ENCODE measurements around the gene TRIM8.

TRIM8 gene

DNA sequence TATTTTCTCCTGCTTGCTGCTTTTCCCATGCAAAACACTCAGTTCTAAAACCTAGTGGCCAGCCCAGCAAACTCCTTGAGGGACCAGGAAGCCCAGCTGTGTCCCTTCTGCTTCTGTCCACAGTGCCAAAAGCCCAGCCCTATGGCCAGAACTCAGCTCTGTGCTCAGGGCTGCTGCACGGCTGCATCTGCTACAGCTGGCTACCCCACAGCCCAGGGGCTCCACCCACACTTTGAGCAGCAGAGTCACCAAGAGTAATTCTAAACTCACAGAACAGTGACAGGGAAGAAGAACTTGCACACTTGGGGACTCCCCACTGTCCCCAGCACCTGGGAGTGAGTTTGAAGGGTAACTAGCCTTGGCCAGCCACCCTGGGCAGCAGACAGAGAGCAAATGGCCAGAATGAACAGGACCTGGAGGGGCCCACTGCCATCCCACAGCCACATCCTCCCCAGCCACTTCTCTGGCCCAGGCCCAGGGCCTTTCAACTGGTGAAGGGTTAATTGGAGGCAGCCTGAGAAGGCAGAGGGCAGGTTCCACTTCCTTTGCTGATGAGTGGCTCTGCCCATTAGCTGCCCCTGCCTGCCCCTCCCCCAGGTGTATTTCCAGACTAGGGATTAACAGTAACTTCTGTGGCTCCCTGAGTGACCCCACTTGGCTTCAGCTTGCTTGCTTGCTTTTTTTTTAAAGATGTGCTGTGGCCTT is 28.1 kb upstream of the TRIM8 start:
- DNase-seq (ENCODE audit: low spot score), result no peak

- DNase-seq (ENCODE audit: low spot score), result no peak
Observed at GRCh38 chr10:102617041-102617440, 27.2 kb upstream of the TRIM8 start.

GRCh38 chr10:102617816-102618215 is 26.5 kb upstream of the TRIM8 start:
- DNase-seq (ENCODE audit: low spot score), result no peak

DNA sequence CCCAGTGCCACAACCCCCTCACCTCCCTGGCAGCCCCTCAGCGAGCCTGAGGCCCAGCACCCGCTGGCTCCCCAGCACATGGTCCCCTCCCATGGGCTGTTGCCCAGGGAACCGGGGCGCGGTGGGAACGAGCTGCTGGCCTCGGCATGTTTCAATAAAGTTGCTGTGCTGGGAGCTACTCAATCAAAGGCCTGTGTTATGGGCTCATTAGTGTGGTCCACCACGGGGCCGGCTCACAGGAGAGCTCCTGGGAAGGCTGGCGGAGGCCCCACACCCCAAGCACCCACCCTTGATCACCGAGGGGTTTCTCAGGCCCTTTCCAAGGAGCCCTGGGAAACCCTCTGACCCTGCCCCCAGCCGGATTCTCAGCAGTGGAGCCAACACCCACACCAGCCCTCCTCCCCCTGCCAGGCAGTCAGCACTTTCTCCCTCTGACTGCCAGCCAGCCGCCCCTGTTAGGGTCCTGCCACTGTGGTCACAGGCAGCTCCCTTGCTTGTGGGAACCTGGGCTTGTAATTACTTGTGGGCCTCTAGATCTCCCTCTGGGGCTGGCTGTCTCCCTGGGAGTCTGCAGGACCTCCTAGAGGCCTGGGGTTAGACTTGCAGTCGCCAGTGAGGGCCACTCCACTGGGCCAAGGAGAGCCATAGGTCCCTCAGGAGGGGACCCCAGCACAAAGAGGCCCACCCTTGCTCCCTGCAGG is 24.8 kb upstream of the TRIM8 start:
- no peak for DNase-seq (ENCODE audit: low spot score)

GRCh38 chr10:102620138-102620590 is 24.1 kb upstream of the TRIM8 start:
- no peak for DNase-seq (ENCODE audit: low spot score)

DNA sequence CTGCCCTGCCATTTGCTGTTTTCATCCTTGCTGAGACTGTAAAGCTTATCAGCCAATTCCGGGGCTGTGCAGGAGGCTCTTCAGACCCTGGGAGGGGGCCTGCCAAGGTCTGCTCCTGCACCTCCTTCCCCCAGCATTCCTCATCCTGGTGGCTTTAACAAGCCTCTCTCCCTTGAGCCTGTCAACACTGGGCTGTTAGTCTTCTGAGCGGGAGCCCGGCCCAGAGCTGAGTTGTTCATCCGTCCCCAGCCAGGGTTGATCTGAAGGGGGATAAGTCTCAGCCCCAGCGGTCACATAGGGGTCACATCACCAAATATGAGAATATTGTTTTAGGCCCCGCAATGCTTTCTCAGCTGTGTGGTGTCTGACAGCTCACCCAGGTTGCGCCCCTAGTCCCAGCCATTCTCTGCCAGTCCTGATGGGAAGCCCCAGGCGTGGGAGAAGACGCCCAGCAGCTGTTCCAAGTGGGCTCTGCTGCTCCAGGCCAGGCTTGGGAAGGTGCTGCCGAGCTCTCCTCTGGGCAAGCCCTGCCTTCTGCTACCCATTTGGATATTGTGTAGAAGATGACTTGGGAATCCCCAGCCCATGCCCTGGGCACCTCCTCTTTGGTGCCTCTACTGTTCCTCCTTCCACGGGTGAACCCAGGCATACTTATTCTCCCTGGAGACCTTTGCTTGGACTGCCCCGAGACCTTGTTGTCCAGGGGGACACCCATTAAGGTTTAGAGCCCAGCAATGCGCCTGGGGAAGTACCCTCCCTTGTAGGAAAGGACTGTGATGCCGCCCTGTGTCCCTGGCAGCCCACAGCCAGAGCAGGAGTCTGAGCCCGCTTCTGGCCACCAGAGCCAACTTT is 23.5 kb upstream of the TRIM8 start:
- DNase-seq (ENCODE audit: low spot score), result no peak

GRCh38 chr10:102621443-102622325 is 22.6 kb upstream of the TRIM8 start:
- no peak for DNase-seq (ENCODE audit: low spot score)

- no peak for DNase-seq (ENCODE audit: low spot score)
Observed at GRCh38 chr10:102624094-102624493, 20.2 kb upstream of the TRIM8 start.

- DNase-seq (ENCODE audit: low spot score), result no peak
Observed at GRCh38 chr10:102624751-102625645, 19.3 kb upstream of the TRIM8 start.

GRCh38 chr10:102626026-102626685 is 18.1 kb upstream of the TRIM8 start:
- DNase-seq (ENCODE audit: low spot score), result no peak

GRCh38 chr10:102627291-102627735 is 17.0 kb upstream of the TRIM8 start:
- no peak for DNase-seq (ENCODE audit: low spot score)

DNA sequence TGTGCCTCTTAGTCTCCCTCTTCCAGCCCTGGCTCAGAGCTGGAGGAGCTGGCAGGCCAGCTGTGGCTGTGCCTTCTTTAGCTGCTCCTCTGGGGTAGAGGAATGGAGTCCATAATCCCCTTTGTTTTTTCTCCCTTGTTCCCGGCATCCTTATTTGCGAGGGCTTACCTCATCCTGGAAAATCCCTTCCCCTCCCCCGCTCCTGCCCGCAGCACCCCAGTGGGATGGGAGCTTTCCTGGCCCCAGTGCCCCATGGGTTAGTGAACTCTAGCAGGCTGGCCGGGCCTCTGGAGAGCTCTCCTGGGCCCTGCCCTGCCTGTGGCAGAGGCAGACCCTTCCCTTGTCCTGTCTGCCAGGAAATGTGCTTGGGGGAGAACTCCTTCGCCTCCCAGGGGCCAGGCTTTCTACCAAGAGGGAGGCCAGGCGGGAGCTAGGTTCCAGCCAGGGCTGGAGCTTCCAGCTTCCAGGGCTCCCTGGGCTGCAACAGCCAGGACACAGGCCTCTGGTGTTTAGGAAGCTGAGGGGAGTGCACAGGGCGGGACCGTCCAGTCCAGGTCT is 16.5 kb upstream of the TRIM8 start:
- no peak for DNase-seq (ENCODE audit: low spot score)

DNA sequence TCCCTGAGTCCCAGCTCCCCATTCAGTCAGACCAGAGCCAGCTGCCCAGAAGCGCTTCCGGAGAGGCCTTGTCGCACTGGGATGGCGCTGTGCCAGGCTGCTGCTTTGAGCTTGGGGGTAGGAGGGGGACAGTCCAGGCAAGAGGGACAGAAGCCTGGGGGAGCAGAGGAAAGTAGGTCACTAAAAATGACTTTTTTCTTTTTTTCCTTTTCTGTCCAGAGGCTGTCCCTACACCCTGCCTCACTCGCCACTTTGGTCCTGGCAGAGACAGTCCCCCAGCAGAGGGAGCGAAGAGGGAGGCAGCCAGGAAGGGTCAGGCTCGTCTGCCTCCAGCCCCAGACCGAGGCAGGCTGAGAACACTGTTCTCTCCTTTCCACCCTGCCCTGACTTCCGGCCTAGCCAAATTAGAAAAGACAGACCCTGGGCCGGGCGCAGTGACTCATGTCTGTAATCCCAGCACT is 15.8 kb upstream of the TRIM8 start:
- DNase-seq (ENCODE audit: low spot score), result no peak

GRCh38 chr10:102629661-102630614 is 14.3 kb upstream of the TRIM8 start:
- DNase-seq (ENCODE audit: low spot score), result no peak

DNA sequence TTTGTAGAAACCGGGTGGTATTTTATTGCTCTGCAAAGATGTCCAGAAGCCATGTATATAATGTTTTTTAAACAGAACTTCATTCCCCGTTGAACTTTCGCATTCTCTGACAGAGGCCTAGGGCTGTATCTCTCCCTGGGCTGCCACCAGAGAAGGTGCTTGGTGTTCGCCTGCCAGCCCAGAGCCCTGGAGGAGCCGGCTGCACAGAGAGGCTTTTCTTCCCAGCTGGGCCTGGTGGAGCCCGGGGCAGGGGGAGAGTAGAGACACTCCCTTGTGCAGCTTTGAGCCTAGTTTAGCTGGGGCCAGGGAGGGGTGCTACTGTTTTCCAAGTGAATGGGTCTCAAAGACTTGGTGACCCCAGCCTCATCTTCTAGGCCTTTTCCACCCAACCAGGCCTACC is 13.6 kb upstream of the TRIM8 start:
- no peak for DNase-seq (ENCODE audit: low spot score)

DNA sequence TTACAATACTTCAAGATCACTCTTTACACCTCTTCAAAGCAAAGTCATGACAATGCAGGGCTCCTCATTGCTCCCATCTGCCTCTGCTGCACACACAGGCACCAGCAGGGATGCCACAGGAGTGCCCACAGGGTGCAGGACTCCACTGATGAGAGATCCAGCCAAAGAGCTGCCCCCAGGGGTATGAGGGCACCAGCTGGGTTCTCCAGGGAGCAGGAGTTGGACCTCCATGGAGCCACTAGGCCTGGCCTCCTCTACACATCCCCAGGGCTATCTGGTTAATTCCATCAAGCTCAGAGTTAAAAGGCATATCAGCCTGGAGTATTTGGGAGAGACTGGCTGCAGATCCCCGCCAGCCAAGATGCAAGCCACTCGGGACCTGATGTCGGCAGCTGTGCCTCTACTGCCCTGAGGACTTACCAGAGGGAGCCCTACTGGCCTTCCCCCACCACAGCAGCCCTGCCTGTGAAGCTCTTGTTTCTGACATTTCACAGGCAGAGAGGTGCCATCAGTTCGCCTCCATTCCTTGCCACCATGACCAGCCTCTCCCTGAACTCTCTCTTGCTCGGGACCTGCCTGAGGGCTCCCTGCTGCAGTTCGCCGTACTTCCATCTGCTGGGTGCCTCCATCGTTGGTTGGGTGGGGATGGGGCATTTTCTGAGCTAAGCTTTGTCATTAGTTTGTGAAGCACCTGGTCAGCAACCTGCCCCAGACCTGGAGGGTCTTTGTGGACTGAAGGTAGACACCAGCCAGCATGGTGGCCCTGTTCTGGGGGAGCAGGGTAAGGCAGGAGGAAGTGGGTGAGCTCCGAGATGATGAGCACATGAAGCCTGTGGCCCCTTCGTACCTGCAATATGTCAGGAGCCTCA is 12.5 kb upstream of the TRIM8 start:
- no peak for DNase-seq (ENCODE audit: low spot score)

DNA sequence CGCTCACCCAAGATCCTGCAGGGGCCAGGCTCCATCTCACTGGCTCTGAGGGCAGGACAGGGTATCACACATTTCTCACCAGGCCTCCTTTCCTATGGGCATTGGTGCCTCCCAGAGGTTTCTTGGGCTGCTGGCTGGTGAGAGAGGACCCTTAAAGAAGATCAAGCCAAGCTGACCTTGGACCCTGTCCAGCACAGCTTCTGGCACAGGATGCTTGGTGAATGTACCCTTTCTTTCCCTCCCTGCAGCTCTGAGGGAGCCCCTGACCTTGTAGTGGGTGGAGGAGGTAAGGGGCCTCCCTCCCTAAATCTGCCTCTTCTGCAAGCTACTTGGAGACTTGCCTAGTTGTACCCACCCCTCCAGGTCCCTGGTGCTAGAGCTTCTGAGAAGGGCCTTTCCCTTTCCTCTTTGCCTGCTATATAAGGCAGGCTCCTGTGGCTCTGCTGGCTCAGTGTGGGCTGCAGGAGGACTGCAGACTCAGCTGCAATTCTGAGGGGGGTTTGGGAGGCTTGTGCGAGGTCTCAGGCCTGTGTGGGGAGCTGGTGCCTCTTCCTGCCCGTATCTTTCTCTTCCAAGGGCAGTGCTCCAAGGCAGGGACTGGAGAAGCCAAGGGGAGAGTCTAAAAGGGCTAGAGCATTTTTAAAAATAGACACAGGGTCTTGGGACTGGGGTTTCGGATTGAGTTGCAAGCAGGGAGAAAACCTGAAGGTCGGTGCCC is 11.7 kb upstream of the TRIM8 start:
- no peak for DNase-seq (ENCODE audit: low spot score)
